Gastrocnemius medialis (tissue), 4 donors: Measurements from ENCODE around the gene MAP3K15. TPM values are rescaled to one million over a fixed set of nuclear protein-coding genes. Genes with fewer than 3 reads are reported as not detected.
"Not testable (repeated sequence)": the region's sequence is repeated elsewhere in the genome, so short reads cannot be mapped to it uniquely, and the experiment has no call there.

Experiments
- ATAC-seq, 2 donors: fragments of 150-250 bp; one replicate each; pipeline ENCODE4 v1.9.1; 2016
- DNase-seq, 2 donors: peaks; one replicate each; pipeline ENCODE4 v3.0.0-alpha.2; 2019
- H3K27ac ChIP-seq, 4 donors: fragments of 200-600 bp; sonication (generic); 1 replicate in 1 of 4; 2 replicates in 3 of 4; pipeline ENCODE4 v1.5.1; 2016 to 2018; ENCODE audit warnings: mild to moderate bottlenecking in 2 of 4, moderate library complexity in 1 of 4
- H3K27me3 ChIP-seq, 3 donors: fragments of 200-600 bp; sonication (generic) in 2 of 3; 1 replicate in 1 of 3; 2 replicates in 2 of 3; pipeline versions ENCODE4 v1.5.1 to v1.6.0; 2016 to 2019; ENCODE audit warnings: mild to moderate bottlenecking in 1 of 3, moderate library complexity in 1 of 3
- H3K36me3 ChIP-seq, 2 donors: fragments of 200-600 bp; sonication (generic) in 1 of 2; one replicate each; pipeline ENCODE4 v1.5.1; 2017 to 2018
- H3K4me1 ChIP-seq, 2 donors: fragments of 200-600 bp; sonication (generic) in 1 of 2; one replicate each; pipeline ENCODE4 v1.5.1; 2016 to 2017; ENCODE audit warnings: mild to moderate bottlenecking in 2 of 2
- H3K4me3 ChIP-seq, 4 donors: fragments of 200-600 bp; sonication (generic) in 3 of 4; 1 replicate in 1 of 4; 2 replicates in 3 of 4; pipeline ENCODE4 v1.5.1; 2016 to 2019; ENCODE audit warnings: mild to moderate bottlenecking in 2 of 4
- H3K9me3 ChIP-seq, 3 donors: fragments of 200-600 bp; sonication (generic) in 2 of 3; 1 replicate in 1 of 3; 2 replicates in 2 of 3; pipeline ENCODE4 v1.5.1; 2016 to 2019
- CTCF ChIP-seq, 5 experiments: fragments of 450-650 bp in 3 of 5; fragments of 200-600 bp in 2 of 5; sonication (generic) in 2 of 5; IDR thresholded peaks in 4 of 5; conservative IDR thresholded peaks in 1 of 5; 1 replicate in 4 of 5; 2 replicates in 1 of 5; pipeline ENCODE4 v1.5.1; 2016 to 2019; ENCODE audit warnings: antibody characterized with exemption in 5 of 5, mild to moderate bottlenecking in 3 of 5, moderate library complexity in 3 of 5
- POLR2A ChIP-seq, 2 donors: fragments of 450-650 bp; IDR thresholded peaks; one replicate each; pipeline ENCODE4 v1.6.1; 2017; ENCODE audit warnings: antibody characterized with exemption in 2 of 2, mild to moderate bottlenecking in 2 of 2, moderate library complexity in 2 of 2
- in situ Hi-C, 4 donors: fragments of 200-750 bp; cut with MboI; loops; one replicate each; pipeline versions ENCODE4 v1.15.0 to v1.8.0; 2017; ENCODE audit warnings: low sequenced_read_pairs in 4 of 4
- intact Hi-C: fragments of 100-400 bp; cut with DNase I; formaldehyde crosslinking; loops from one replicate; pipeline ENCODE4 v1.15.1; 2023; ENCODE audit warnings: low total_unique reads
- total RNA-seq, 4 donors: library from RNA; depleted of rRNA; stranded (reverse); fragments of >200 nt; gene quantifications; one replicate each; pipeline versions ENCODE4 v1.1.0 to v1.2.3, GENCODE V29; 2016

The MAP3K15 gene
- total RNA-seq, 4 donors from 2014 or later = not detected

GRCh38 chrX:19462879-19463278 lies 52.4 kb downstream of the MAP3K15 start:
- intact Hi-C loops (no loop called here), in situ Hi-C loops (no loop called here)
- no peak for TF ChIP-seq CTCF (IDR thresholded peaks at IDR 0.05 in 4 of 5, conservative IDR thresholded peaks at IDR 0.05 in 1 of 5)
- no peak for TF ChIP-seq POLR2A (IDR thresholded peaks at IDR 0.05)

GRCh38 chrX:19462231-19462630 lies 53.1 kb downstream of the MAP3K15 start:
- Histone ChIP-seq H3K9me3 (no peaks in the 10 kb centered on the region), H3K4me1 (no peaks in the 10 kb centered on the region), H3K36me3 (no peaks in the 10 kb centered on the region), H3K27ac (no peak overlapping the region), H3K27me3 (no peaks in the 10 kb centered on the region), H3K4me3 (no peak overlapping the region)
- no peak for TF ChIP-seq POLR2A (IDR thresholded peaks at IDR 0.05)
- no peak for TF ChIP-seq CTCF (IDR thresholded peaks at IDR 0.05 in 4 of 5, conservative IDR thresholded peaks at IDR 0.05 in 1 of 5)
- intact Hi-C loops = no loop called here
- ATAC-seq (no peak), DNase-seq (no peak)
- in situ Hi-C loops = no loop called here

More at GRCh38 chrX:19462879-19463278, 52.4 kb downstream of the MAP3K15 start:
- H3K9me3 ChIP-seq = no peaks in the 10 kb centered on the region
- no peaks in the 10 kb centered on the region for H3K4me1 ChIP-seq
- no peaks in the 10 kb centered on the region for H3K27me3 ChIP-seq
- H3K4me3 ChIP-seq = no peak overlapping the region
- ATAC-seq (no peak), DNase-seq (no peak)
- H3K27ac ChIP-seq = no peak overlapping the region
- no peaks in the 10 kb centered on the region for H3K36me3 ChIP-seq

GRCh38 chrX:19457662-19458061 lies 57.6 kb downstream of the MAP3K15 start:
- no peaks in the 10 kb centered on the region for H3K9me3 ChIP-seq
- TF ChIP-seq POLR2A (IDR thresholded peaks at IDR 0.05) (no peak), CTCF (IDR thresholded peaks at IDR 0.05 in 4 of 5, conservative IDR thresholded peaks at IDR 0.05 in 1 of 5) (no peak)
- intact Hi-C loops = no loop called here

GRCh38 chrX:19448077-19448476 lies 67.2 kb downstream of the MAP3K15 start:
- intact Hi-C loops (no loop called here), in situ Hi-C loops (no loop called here)
- no peak overlapping the region for H3K27ac ChIP-seq
- no peaks in the 10 kb centered on the region for H3K4me1 ChIP-seq
- TF ChIP-seq CTCF (IDR thresholded peaks at IDR 0.05 in 4 of 5, conservative IDR thresholded peaks at IDR 0.05 in 1 of 5) (no peak), POLR2A (IDR thresholded peaks at IDR 0.05) (no peak)
- DNase-seq (no peak), ATAC-seq (no peak)
- H3K27me3 ChIP-seq = no peaks in the 10 kb centered on the region
- H3K9me3 ChIP-seq = no peaks in the 10 kb centered on the region
- H3K36me3 ChIP-seq = no peaks in the 10 kb centered on the region
- H3K4me3 ChIP-seq = no peak overlapping the region

More at GRCh38 chrX:19457662-19458061, 57.6 kb downstream of the MAP3K15 start:
- in situ Hi-C loops = no loop called here
- Histone ChIP-seq H3K36me3 (no peaks in the 10 kb centered on the region), H3K27me3 (no peaks in the 10 kb centered on the region), H3K4me3 (no peak overlapping the region), H3K4me1 (no peaks in the 10 kb centered on the region), H3K27ac (no peak overlapping the region)
- DNase-seq (no peak), ATAC-seq (no peak)

GRCh38 chrX:19446397-19446796 lies 68.9 kb downstream of the MAP3K15 start:
- no peak overlapping the region for H3K4me3 ChIP-seq
- H3K36me3 ChIP-seq = no peaks in the 10 kb centered on the region
- no peaks in the 10 kb centered on the region for H3K27me3 ChIP-seq
- no peak for TF ChIP-seq CTCF (IDR thresholded peaks at IDR 0.05 in 4 of 5, conservative IDR thresholded peaks at IDR 0.05 in 1 of 5)
- TF ChIP-seq POLR2A (IDR thresholded peaks at IDR 0.05) = no peak
- in situ Hi-C loops (no loop called here), intact Hi-C loops (no loop called here)
- no peak for DNase-seq
- ATAC-seq = no peak
- no peaks in the 10 kb centered on the region for H3K9me3 ChIP-seq
- H3K4me1 ChIP-seq = no peaks in the 10 kb centered on the region
- no peak overlapping the region for H3K27ac ChIP-seq

- in situ Hi-C loops, H3K4me3 ChIP-seq, intact Hi-C loops, H3K4me1 ChIP-seq, H3K9me3 ChIP-seq, H3K27ac ChIP-seq, ATAC-seq, H3K36me3 ChIP-seq, H3K27me3 ChIP-seq, DNase-seq: not testable (repeated sequence)
Observed at GRCh38 chrX:19445772-19446171, 69.5 kb downstream of the MAP3K15 start.
